SK-N-SH (cell line): ENCODE measurements around the gene AGAP2. TPM values are rescaled to one million over a fixed set of nuclear protein-coding genes. Genes with fewer than 3 reads are reported as not detected.

Source experiments
- CTCF ChIA-PET: fragments of 300-600, 350-600 bp; formaldehyde crosslinking; extraction: SDS; loops from one replicate; lab custom pipeline; 2021; lab: Yijun Ruan, JAX
- POLR2A ChIA-PET: fragments of 350-600 bp; sonication (Branson Sonifier 250); formaldehyde crosslinking; extraction: SDS; loops from one replicate; lab custom pipeline; 2020; ENCODE audit warnings: antibody characterized with exemption, inconsistent platforms; lab: Yijun Ruan, JAX
- DNase-seq: peaks from one replicate; pipeline ENCODE4 v3.0.0; 2012
- H2AFZ ChIP-seq: fragments of 200-600 bp; sonication (generic); 2 replicates; pipeline ENCODE4 v1.8.1; 2016; ENCODE audit warnings: antibody characterized with exemption, mild to moderate bottlenecking, low read depth
- H3F3A ChIP-seq: fragments of 200-600 bp; sonication (generic); replicated peaks from 2 replicates; pipeline ENCODE3; 2016; ENCODE audit warnings: antibody characterized with exemption, mild to moderate bottlenecking; ENCODE audit not compliant: insufficient read depth
- H3K27ac ChIP-seq, 2 experiments: fragments of 200-500 bp in 1 of 2; fragments of 200-600 bp in 1 of 2; sonication (Bioruptor generic) in 1 of 2; sonication (generic), shearing (Covaris generic) in 1 of 2; 2 replicates each; pipeline versions ENCODE4 v1.5.1 to v1.6.1; 2014 to 2016; ENCODE audit warnings: low read depth in 2 of 2, inconsistent platforms in 1 of 2, low read length in 1 of 2, mild to moderate bottlenecking in 1 of 2, mixed read lengths in 1 of 2
- H3K27me3 ChIP-seq: fragments of 200-600 bp; sonication (generic), shearing (Covaris generic); 2 replicates; pipeline ENCODE4 v1.6.1; 2016; ENCODE audit warnings: mixed run types; ENCODE audit not compliant: insufficient read depth
- H3K36me3 ChIP-seq, 2 experiments: fragments of 200-500 bp in 1 of 2; fragments of 200-600 bp in 1 of 2; sonication (Bioruptor generic) in 1 of 2; sonication (generic) in 1 of 2; replicated peaks in 1 of 2; 2 replicates each; pipeline versions ENCODE3 to v1.5.1; 2014 to 2016; ENCODE audit warnings: low read length in 1 of 2, mild to moderate bottlenecking in 1 of 2; ENCODE audit not compliant: insufficient read depth in 2 of 2, control insufficient read depth in 1 of 2
- H3K4me1 ChIP-seq, 2 experiments: fragments of 200-500 bp in 1 of 2; fragments of 200-600 bp in 1 of 2; sonication (Bioruptor generic) in 1 of 2; sonication (generic), shearing (Covaris generic) in 1 of 2; 2 replicates each; pipeline versions ENCODE4 v1.5.1 to v1.6.1; 2014 to 2016; ENCODE audit warnings: low read depth in 1 of 2, low read length in 1 of 2, mixed run types in 1 of 2; ENCODE audit not compliant: insufficient read depth in 2 of 2, control insufficient read depth in 1 of 2
- H3K4me2 ChIP-seq: fragments of 200-600 bp; sonication (generic), shearing (Covaris generic); 2 replicates; pipeline ENCODE4 v1.6.1; 2017; ENCODE audit warnings: mixed run types
- H3K4me3 ChIP-seq, 2 experiments: fragments of 200-500 bp in 1 of 2; fragments of 200-600 bp in 1 of 2; sonication (Bioruptor generic) in 1 of 2; sonication (generic), shearing (Covaris generic) in 1 of 2; 2 replicates each; pipeline versions ENCODE4 v1.5.1 to v1.8.1; 2014 to 2016; ENCODE audit warnings: low read depth in 2 of 2, inconsistent platforms in 1 of 2, low read length in 1 of 2, mild to moderate bottlenecking in 1 of 2, mixed read lengths in 1 of 2, moderate library complexity in 1 of 2
- H3K79me2 ChIP-seq: fragments of 200-600 bp; sonication (generic); 2 replicates; pipeline ENCODE4 v1.8.1; 2017; ENCODE audit warnings: mild to moderate bottlenecking; ENCODE audit not compliant: insufficient read depth
- H3K9ac ChIP-seq: fragments of 200-600 bp; sonication (generic); 2 replicates; pipeline ENCODE4 v1.6.1; 2017; ENCODE audit warnings: mixed run types
- H3K9me2 ChIP-seq: fragments of 200-600 bp; sonication (generic); 2 replicates; pipeline ENCODE4 v1.6.1; 2017; ENCODE audit warnings: mixed run types
- H3K9me3 ChIP-seq: fragments of 200-600 bp; sonication (generic); 2 replicates; pipeline ENCODE4 v1.6.1; 2017; ENCODE audit warnings: mixed run types, mild to moderate bottlenecking, moderate library complexity
- H4K20me1 ChIP-seq: fragments of 200-600 bp; sonication (generic); 2 replicates; pipeline ENCODE4 v1.6.1; 2017; ENCODE audit warnings: mild to moderate bottlenecking, mixed run types; ENCODE audit not compliant: insufficient read depth
- CHD2 ChIP-seq: fragments of 150-350 bp; IDR thresholded peaks from 2 replicates; pipeline ENCODE4 v1.6.1; 2018; ENCODE audit warnings: low read length; ENCODE audit not compliant: partially characterized antibody
- CTCF ChIP-seq: fragments of 200-600 bp; sonication (generic); IDR thresholded peaks from 2 replicates; pipeline ENCODE4 v1.6.1; 2017; ENCODE audit warnings: antibody characterized with exemption, mild to moderate bottlenecking, moderate library complexity
- ELF1 ChIP-seq: IDR thresholded peaks from 2 replicates; pipeline ENCODE4 v1.4.0; 2012
- FOSL2 ChIP-seq: IDR thresholded peaks from 2 replicates; pipeline ENCODE4 v1.4.0; 2012; ENCODE audit warnings: low read depth, mild to moderate bottlenecking, moderate library complexity, borderline replicate concordance
- GABPA ChIP-seq: IDR thresholded peaks from 2 replicates; pipeline ENCODE4 v1.4.0; 2012; ENCODE audit warnings: low read depth, mild to moderate bottlenecking
- JUND ChIP-seq: IDR thresholded peaks from 2 replicates; pipeline ENCODE4 v1.4.0; 2012
- MAX ChIP-seq: IDR thresholded peaks from 2 replicates; pipeline ENCODE4 v1.4.0; 2012; ENCODE audit warnings: low read depth
- PBX3 ChIP-seq: IDR thresholded peaks from 2 replicates; pipeline ENCODE4; 2012
- RCOR1 ChIP-seq: fragments of 150-350 bp; IDR thresholded peaks from 2 replicates; pipeline ENCODE4 v1.6.1; 2017; ENCODE audit warnings: antibody characterized with exemption, low read length
- RFX5 ChIP-seq: IDR thresholded peaks from 2 replicates; pipeline ENCODE4 v1.6.1; 2012; ENCODE audit warnings: mild to moderate bottlenecking, improper control_type of control experiment, low read length
- RXRA ChIP-seq: IDR thresholded peaks from 2 replicates; pipeline ENCODE4 v1.4.0; 2012; ENCODE audit warnings: low read depth, mild to moderate bottlenecking, borderline replicate concordance
- SIN3A ChIP-seq: IDR thresholded peaks from 2 replicates; pipeline ENCODE4 v1.6.1; 2012; ENCODE audit warnings: low read depth, mild to moderate bottlenecking, low read length, moderate library complexity, borderline replicate concordance
- TCF12 ChIP-seq: IDR thresholded peaks from 2 replicates; pipeline ENCODE4 v1.4.0; 2012
- TEAD4 ChIP-seq: IDR thresholded peaks from 2 replicates; pipeline ENCODE4 v1.4.0; 2012; ENCODE audit warnings: mild to moderate bottlenecking, borderline replicate concordance; ENCODE audit not compliant: insufficient read depth
- USF1 ChIP-seq: IDR thresholded peaks from 2 replicates; pipeline ENCODE4 v1.4.0; 2012; ENCODE audit warnings: low read depth, borderline replicate concordance
- USF2 ChIP-seq: fragments of 150-350 bp; IDR thresholded peaks from 2 replicates; pipeline ENCODE4 v1.6.1; 2017; ENCODE audit warnings: antibody characterized with exemption, low read length, low read depth, borderline replicate concordance
- YY1 ChIP-seq: IDR thresholded peaks from 2 replicates; pipeline ENCODE4 v1.4.0; 2012; ENCODE audit warnings: low read depth, mild to moderate bottlenecking
- WGBS: methylation state at CpG from one replicate; pipeline ENCODE4 v1.1.6; 2017; ENCODE audit warnings: low lambda C conversion rate; 5-methylcytosine and 5-hydroxymethylcytosine counted together
- polyA plus RNA-seq, 3 experiments: library from polyadenylated mRNA; depleted of rRNA; stranded (reverse); fragments of >200 nt; gene quantifications; 2 replicates each; pipeline ENCODE4 v1.2.3, GENCODE V29; 2012

The AGAP2 gene
- polyA plus RNA-seq, 1 of the 3 experiments (the other 2 are of a cell fraction): 5.2 TPM

GRCh38 chr12:57719777-57720605, 18.6 kb downstream of the AGAP2 start:
- Histone ChIP-seq H3K4me1 (no peaks in the 10 kb centered on the region), H3K9me2 (no peaks in the 10 kb centered on the region), H3K27ac (no peak overlapping the region), H3K79me2 (no peaks in the 10 kb centered on the region), H3K9me3 (no peaks in the 10 kb centered on the region), H2AFZ (no peak overlapping the region), H4K20me1 (no peaks in the 10 kb centered on the region), H3K4me3 (no peak overlapping the region), H3K27me3 (no peaks in the 10 kb centered on the region), H3K4me2 (no peak overlapping the region), H3K9ac (no peak overlapping the region), H3F3A (peaks cover 7% of the 10 kb centered on the region), H3K36me3 (peaks cover 7 to 43% of the 10 kb centered on the region in 2 experiments)
- TF ChIP-seq GABPA: no peak
- TF ChIP-seq FOSL2: no peak
- TF ChIP-seq USF1: no peak
- no peak for TF ChIP-seq TCF12
- TF ChIP-seq SIN3A: no peak
- no peak for TF ChIP-seq YY1
- TF ChIP-seq JUND: no peak
- no peak for TF ChIP-seq ELF1
- TF ChIP-seq RFX5: no peak
- TF ChIP-seq RXRA: no peak
- TF ChIP-seq CHD2: no peak
- no peak for TF ChIP-seq MAX
- no peak for TF ChIP-seq TEAD4
- no peak for TF ChIP-seq RCOR1
- TF ChIP-seq PBX3: no peak
- no peak for TF ChIP-seq CTCF
- TF ChIP-seq USF2: no peak
- CTCF ChIA-PET: interaction anchor here (1.1 to 9.4 kb wide), 5 partner anchors 16 to 137 kb away, joined by 3 to 133 read pairs (median 5); partner anchors contain the start of genes AGAP2 and B4GALNT1
- WGBS: 95% methylated on average over 18 of the region's 20 CpGs
- DNase-seq: no peak
- POLR2A ChIA-PET: interaction anchor here (1.2 kb wide), 1 partner anchor 11 kb away, joined by 3 read pairs; no protein-coding TSS in a partner anchor
